OCI-LY1 (cell line): Measurements from ENCODE around the gene CABCOCO1.

Source experiments
- H2AFZ ChIP-seq: fragments of 200-600 bp; sonication (generic), shearing (Covaris generic); 2 replicates; pipeline ENCODE4 v1.6.0; 2014; ENCODE audit warnings: antibody characterized with exemption, mild to moderate bottlenecking, low read length
- H3F3A ChIP-seq: fragments of 200-600 bp; sonication (generic), shearing (Covaris generic); 2 replicates; pipeline ENCODE4 v1.6.0; 2014; ENCODE audit warnings: mild to moderate bottlenecking, antibody characterized with exemption, low read length, moderate library complexity; ENCODE audit not compliant: insufficient read depth
- H3K27ac ChIP-seq: fragments of 200-600 bp; sonication (generic); 2 replicates; pipeline ENCODE4 v1.5.1; 2014; ENCODE audit warnings: low read length, mixed run types, mild to moderate bottlenecking, low read depth; ENCODE audit not compliant: poor library complexity, severe bottlenecking
- H3K27me3 ChIP-seq: fragments of 200-600 bp; sonication (generic); 2 replicates; pipeline ENCODE4 v1.6.0; 2014; ENCODE audit warnings: antibody characterized with exemption, mild to moderate bottlenecking, low read length, moderate library complexity; ENCODE audit not compliant: insufficient read depth
- H3K36me3 ChIP-seq: fragments of 200-600 bp; sonication (generic); 2 replicates; pipeline ENCODE4 v1.6.1; 2014; ENCODE audit warnings: mild to moderate bottlenecking, antibody characterized with exemption, low read length, moderate library complexity, mixed read lengths; ENCODE audit not compliant: insufficient read depth
- H3K4me1 ChIP-seq: fragments of 200-600 bp; sonication (generic); 2 replicates; pipeline ENCODE4 v1.5.1; 2014; ENCODE audit warnings: mild to moderate bottlenecking, low read length, moderate library complexity; ENCODE audit not compliant: insufficient read depth, severe bottlenecking
- H3K4me2 ChIP-seq: fragments of 200-600 bp; sonication (generic), shearing (Covaris generic); 2 replicates; pipeline ENCODE4 v1.6.1; 2014; ENCODE audit warnings: low read length
- H3K4me3 ChIP-seq: fragments of 200-600 bp; sonication (generic); 2 replicates; pipeline ENCODE4 v1.5.1; 2014; ENCODE audit warnings: low read length, low read depth, mild to moderate bottlenecking, mixed read lengths; ENCODE audit not compliant: poor library complexity, severe bottlenecking
- H3K79me2 ChIP-seq: fragments of 200-600 bp; shearing (Covaris generic); 2 replicates; pipeline ENCODE4 v1.6.1; 2016; ENCODE audit warnings: mixed run types, low read length, mixed read lengths; ENCODE audit not compliant: insufficient read depth
- H3K9ac ChIP-seq: fragments of 200-600 bp; sonication (generic), shearing (Covaris generic); 2 replicates; pipeline ENCODE4 v1.6.1; 2014; ENCODE audit warnings: mild to moderate bottlenecking, low read length, mixed read lengths
- H3K9me2 ChIP-seq: fragments of 200-600 bp; sonication (generic), shearing (Covaris generic); 2 replicates; pipeline ENCODE4 v1.6.1; 2014; ENCODE audit warnings: low read depth, mild to moderate bottlenecking, low read length, mixed read lengths
- H3K9me3 ChIP-seq: fragments of 200-600 bp; shearing (Covaris generic); 2 replicates; pipeline ENCODE4 v1.6.1; 2014; ENCODE audit warnings: low read length, mixed read lengths
- H4K20me1 ChIP-seq: fragments of 200-600 bp; sonication (generic), shearing (Covaris generic); 2 replicates; pipeline ENCODE4 v1.6.0; 2016; ENCODE audit warnings: mild to moderate bottlenecking, low read length; ENCODE audit not compliant: insufficient read depth
- CTCF ChIP-seq: fragments of 200-600 bp; sonication (generic), shearing (Covaris generic); IDR thresholded peaks from 2 replicates; pipeline ENCODE4 v1.5.1; 2017; ENCODE audit warnings: mild to moderate bottlenecking, antibody characterized with exemption, low read length, moderate library complexity, mixed read lengths
- EZH2 ChIP-seq: fragments of 200-600 bp; sonication (generic), shearing (Covaris generic); IDR thresholded peaks from 2 replicates; pipeline ENCODE4 v1.8.0; 2017; ENCODE audit warnings: borderline replicate concordance, mixed run types, mild to moderate bottlenecking, antibody characterized with exemption, low read length, moderate library complexity, mixed read lengths

Gene CABCOCO1

DNA sequence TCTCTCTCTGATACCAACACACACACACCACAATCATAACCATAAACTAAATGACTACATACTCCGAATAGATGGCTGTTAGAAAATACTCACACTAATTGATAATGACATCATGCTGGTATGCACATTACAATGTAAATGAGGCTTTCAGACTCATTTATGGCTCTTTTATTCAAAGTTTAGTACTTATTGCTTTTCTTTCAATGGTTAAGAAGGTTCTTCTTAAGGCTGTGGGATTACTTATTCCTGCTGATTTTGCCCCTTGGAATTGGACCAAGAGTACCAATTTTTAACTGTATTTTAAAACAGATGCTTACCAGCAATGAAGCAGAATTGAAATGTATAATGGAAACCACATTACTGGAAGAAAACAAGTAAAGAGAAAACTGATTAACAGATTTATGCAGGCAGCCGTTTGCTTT is 20.6 kb upstream of the CABCOCO1 start:
- H3K9ac ChIP-seq: no peak overlapping the region
- no peak overlapping the region for H3K27ac ChIP-seq
- H3K9me3 ChIP-seq: no peaks in the 10 kb centered on the region
- no peak overlapping the region for H2AFZ ChIP-seq
- no peak overlapping the region for H3K4me3 ChIP-seq
- H3K4me1 ChIP-seq: no peaks in the 10 kb centered on the region
- H3K79me2 ChIP-seq: no peaks in the 10 kb centered on the region
- H3F3A ChIP-seq: no peaks in the 10 kb centered on the region
- no peaks in the 10 kb centered on the region for H3K9me2 ChIP-seq
- TF ChIP-seq EZH2: no peak
- TF ChIP-seq CTCF: no peak
- H4K20me1 ChIP-seq: no peaks in the 10 kb centered on the region
- no peaks in the 10 kb centered on the region for H3K36me3 ChIP-seq
- H3K4me2 ChIP-seq: no peak overlapping the region
- H3K27me3 ChIP-seq: no peaks in the 10 kb centered on the region

DNA sequence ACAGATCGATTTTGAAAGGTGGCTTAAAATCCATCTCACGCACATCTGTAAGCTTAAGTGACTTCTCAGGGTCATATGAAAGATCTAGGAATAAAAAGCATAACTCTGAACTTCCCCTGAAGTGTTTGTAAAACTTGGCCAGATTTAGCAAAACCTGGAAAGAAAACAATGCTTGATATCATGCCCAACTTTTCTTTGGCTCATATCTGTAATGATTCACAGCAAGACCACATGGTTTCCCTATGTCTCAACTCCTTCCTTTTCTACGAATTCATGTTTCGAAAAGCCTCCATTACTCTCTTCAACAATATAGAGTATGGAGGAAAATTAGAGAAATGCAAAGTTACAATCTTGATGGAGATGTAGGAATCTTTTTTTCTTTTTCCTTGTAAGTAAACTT is 20.1 kb upstream of the CABCOCO1 start:
- Histone ChIP-seq H3K9me3 (no peaks in the 10 kb centered on the region), H3K79me2 (no peaks in the 10 kb centered on the region), H3K27me3 (no peaks in the 10 kb centered on the region), H3K4me2 (no peak overlapping the region), H2AFZ (no peak overlapping the region), H3F3A (no peaks in the 10 kb centered on the region), H4K20me1 (no peaks in the 10 kb centered on the region), H3K4me1 (no peaks in the 10 kb centered on the region), H3K9me2 (no peaks in the 10 kb centered on the region), H3K9ac (no peak overlapping the region), H3K27ac (no peak overlapping the region), H3K36me3 (no peaks in the 10 kb centered on the region), H3K4me3 (no peak overlapping the region)
- no peak for TF ChIP-seq CTCF
- TF ChIP-seq EZH2: no peak

GRCh38 chr10:61643316-61643751 is 19.4 kb upstream of the CABCOCO1 start:
- Histone ChIP-seq H3K9ac (no peak overlapping the region), H3K27ac (no peak overlapping the region), H3K27me3 (no peaks in the 10 kb centered on the region), H2AFZ (no peak overlapping the region), H4K20me1 (no peaks in the 10 kb centered on the region), H3K79me2 (no peaks in the 10 kb centered on the region), H3K36me3 (no peaks in the 10 kb centered on the region), H3K4me3 (no peak overlapping the region), H3K9me2 (no peaks in the 10 kb centered on the region), H3K4me1 (no peaks in the 10 kb centered on the region), H3F3A (no peaks in the 10 kb centered on the region), H3K4me2 (no peak overlapping the region), H3K9me3 (no peaks in the 10 kb centered on the region)
- TF ChIP-seq EZH2: no peak
- TF ChIP-seq CTCF: no peak
